ENCODE measurements around the gene LNX1. TPM values are rescaled to one million over a fixed set of nuclear protein-coding genes. Genes with fewer than 3 reads are reported as not detected.

Gene LNX1
- total and polyA plus RNA-seq, 2 experiments from 2014 or later, result 6.7 to 9.4 TPM

DNA sequence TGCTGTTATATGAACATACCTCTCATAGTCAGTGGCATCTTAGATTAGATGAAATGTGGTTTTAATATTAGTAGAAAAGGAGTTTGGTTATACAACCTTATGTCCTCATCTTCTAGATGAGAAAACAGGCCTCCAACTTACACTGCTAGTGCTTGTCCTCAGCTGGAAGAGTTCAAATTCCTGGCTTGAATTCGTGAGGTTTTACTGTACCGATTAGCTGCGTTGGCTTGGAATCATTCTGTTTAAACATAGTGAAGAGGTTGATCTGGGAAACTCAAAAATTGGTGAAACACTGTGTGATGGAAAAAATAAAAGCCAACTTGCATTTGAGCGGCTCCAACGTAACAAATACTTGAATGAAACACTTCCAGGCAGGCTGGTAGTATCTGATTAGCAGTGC is 81.0 kb downstream of the LNX1 start:
- no peaks in the 10 kb centered on the region for H4K20me1 ChIP-seq (ENCODE audit: insufficient read depth)
- 18% methylated on average over 5 of the region's 5 CpGs for WGBS, 2 experiments (ENCODE audit: low coverage in 1 of 2, low lambda C conversion rate in 2 of 2, missing lambda C conversion rate in 2 of 2)
- H3K9me2 ChIP-seq (ENCODE audit: insufficient read depth), result no peaks in the 10 kb centered on the region
- no peaks in the 10 kb centered on the region for H3K9me3 ChIP-seq (ENCODE audit: low read depth)
- in situ Hi-C loops (cut with MboI), result no loop called here
- no peak overlapping the region for H3K4me2 ChIP-seq (ENCODE audit: unreplicated experiment)
- DNase-seq, result no peak
- H3K79me2 ChIP-seq (ENCODE audit: insufficient read depth), result no peaks in the 10 kb centered on the region
- TF ChIP-seq EZH2 (IDR thresholded peaks at IDR 0.05; ENCODE audit: insufficient read depth, poor library complexity, severe bottlenecking), result no peak
- TF ChIP-seq EZH2phosphoT487 (IDR thresholded peaks at IDR 0.05; ENCODE audit: insufficient read depth, low read depth), result no peak
- no peak overlapping the region for H3K4me3 ChIP-seq
- H3K36me3 ChIP-seq (ENCODE audit: low read depth), result no peaks in the 10 kb centered on the region
- H3K9ac ChIP-seq, result no peak overlapping the region
- H3K4me1 ChIP-seq (ENCODE audit: insufficient read depth), result peaks cover 10% of the 10 kb centered on the region
- no peaks in the 10 kb centered on the region for H3K27me3 ChIP-seq (replicated peaks; ENCODE audit: insufficient read depth)
- no peak overlapping the region for H3K27ac ChIP-seq
- no peaks in the 10 kb centered on the region for H3F3A ChIP-seq (ENCODE audit: insufficient read depth)
- H2AFZ ChIP-seq, result no peak overlapping the region

DNA sequence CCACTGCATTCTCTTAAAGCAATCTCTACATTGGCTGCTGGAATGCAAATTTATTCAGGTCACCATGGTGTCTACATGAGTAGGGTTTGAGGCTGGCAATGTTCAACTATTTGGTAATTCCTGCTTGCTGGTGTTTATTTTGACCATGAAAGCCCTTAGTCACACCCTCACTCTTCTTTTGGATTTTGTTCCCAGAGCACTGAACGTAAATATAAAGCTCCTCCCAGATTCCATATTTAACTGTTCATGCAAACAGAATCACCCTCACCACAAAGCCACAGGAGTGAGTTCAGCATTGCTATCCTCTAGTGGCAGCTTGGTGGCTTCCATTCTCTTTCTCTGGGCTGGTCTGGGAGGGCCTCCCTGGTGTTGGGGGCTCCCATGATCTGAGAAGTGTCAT is 82.8 kb downstream of the LNX1 start:
- peaks cover 10% of the 10 kb centered on the region for H3K4me1 ChIP-seq (ENCODE audit: insufficient read depth)
- no peak overlapping the region for H2AFZ ChIP-seq
- no peaks in the 10 kb centered on the region for H3K36me3 ChIP-seq (ENCODE audit: low read depth)
- no peaks in the 10 kb centered on the region for H3K9me2 ChIP-seq (ENCODE audit: insufficient read depth)
- no peaks in the 10 kb centered on the region for H4K20me1 ChIP-seq (ENCODE audit: insufficient read depth)
- no peaks in the 10 kb centered on the region for H3F3A ChIP-seq (ENCODE audit: insufficient read depth)
- no peaks in the 10 kb centered on the region for H3K79me2 ChIP-seq (ENCODE audit: insufficient read depth)
- H3K27me3 ChIP-seq (replicated peaks; ENCODE audit: insufficient read depth), result no peaks in the 10 kb centered on the region
- peak overlapping the region; percentile 13 for H3K27ac ChIP-seq
- H3K4me2 ChIP-seq (ENCODE audit: unreplicated experiment), result no peak overlapping the region
- no peak overlapping the region for H3K4me3 ChIP-seq
- H3K9ac ChIP-seq, result no peak overlapping the region
- 36 to 55% methylated on average over 1 of the region's 1 CpG for WGBS, 2 experiments (ENCODE audit: low coverage in 1 of 2, low lambda C conversion rate in 2 of 2, missing lambda C conversion rate in 2 of 2)
- no peaks in the 10 kb centered on the region for H3K9me3 ChIP-seq (ENCODE audit: low read depth)
- DNase-seq, result peak; percentile 70
- no peak for TF ChIP-seq EZH2 (IDR thresholded peaks at IDR 0.05; ENCODE audit: insufficient read depth, poor library complexity, severe bottlenecking)
- TF ChIP-seq EZH2phosphoT487 (IDR thresholded peaks at IDR 0.05; ENCODE audit: insufficient read depth, low read depth), result no peak
- in situ Hi-C loops (cut with MboI), result no loop called here

DNA sequence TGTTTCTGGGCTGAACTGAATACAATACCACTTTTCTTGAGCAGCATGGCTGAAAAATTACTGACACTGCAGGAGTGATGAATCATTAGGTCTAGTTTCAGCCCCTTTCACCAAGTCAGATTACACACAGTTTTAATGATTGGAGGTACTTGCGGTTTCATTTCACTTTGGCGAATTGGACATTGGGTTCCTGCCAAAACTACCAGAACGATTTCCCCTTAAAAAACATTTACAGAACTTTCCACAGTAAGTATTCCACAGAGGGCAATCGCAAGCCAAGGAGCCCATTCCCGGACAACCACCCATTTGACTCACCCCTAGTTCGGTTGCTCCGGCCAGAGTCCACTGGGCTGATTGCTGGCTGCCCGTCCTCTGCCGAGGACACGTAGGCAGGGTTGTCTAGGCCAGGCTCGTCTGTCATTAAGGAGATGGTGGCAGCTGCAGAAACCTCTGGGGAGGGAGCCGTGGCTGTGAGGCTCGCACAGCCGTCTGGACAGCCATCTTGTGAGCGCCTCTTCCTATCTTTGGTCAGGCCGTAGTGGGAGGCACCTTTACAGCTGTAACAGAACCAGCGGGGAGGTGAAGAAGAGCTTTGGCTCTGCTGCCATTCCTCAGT is 83.5 kb downstream of the LNX1 start:
- H3K9me3 ChIP-seq (ENCODE audit: low read depth), result no peaks in the 10 kb centered on the region
- DNase-seq, result peak; percentile 9
- H3K9ac ChIP-seq, result no peak overlapping the region
- no peaks in the 10 kb centered on the region for H3K79me2 ChIP-seq (ENCODE audit: insufficient read depth)
- no peak overlapping the region for H3K4me3 ChIP-seq
- no peaks in the 10 kb centered on the region for H3K9me2 ChIP-seq (ENCODE audit: insufficient read depth)
- no peaks in the 10 kb centered on the region for H3F3A ChIP-seq (ENCODE audit: insufficient read depth)
- H2AFZ ChIP-seq, result no peak overlapping the region
- H3K4me1 ChIP-seq (ENCODE audit: insufficient read depth), result peaks cover 10% of the 10 kb centered on the region
- H3K4me2 ChIP-seq (ENCODE audit: unreplicated experiment), result no peak overlapping the region
- 96% methylated on average over 17 of the region's 17 CpGs for WGBS, 2 experiments (ENCODE audit: low coverage in 1 of 2, low lambda C conversion rate in 2 of 2, missing lambda C conversion rate in 2 of 2)
- no peaks in the 10 kb centered on the region for H3K27me3 ChIP-seq (replicated peaks; ENCODE audit: insufficient read depth)
- no peak for TF ChIP-seq EZH2phosphoT487 (IDR thresholded peaks at IDR 0.05; ENCODE audit: insufficient read depth, low read depth)
- no peak for TF ChIP-seq EZH2 (IDR thresholded peaks at IDR 0.05; ENCODE audit: insufficient read depth, poor library complexity, severe bottlenecking)
- H4K20me1 ChIP-seq (ENCODE audit: insufficient read depth), result no peaks in the 10 kb centered on the region
- peak overlapping the region; percentile 13; the same call in 1 of the 2 replicates for H3K27ac ChIP-seq
- in situ Hi-C loops (cut with MboI), result no loop called here
- no peaks in the 10 kb centered on the region for H3K36me3 ChIP-seq (ENCODE audit: low read depth)

DNA sequence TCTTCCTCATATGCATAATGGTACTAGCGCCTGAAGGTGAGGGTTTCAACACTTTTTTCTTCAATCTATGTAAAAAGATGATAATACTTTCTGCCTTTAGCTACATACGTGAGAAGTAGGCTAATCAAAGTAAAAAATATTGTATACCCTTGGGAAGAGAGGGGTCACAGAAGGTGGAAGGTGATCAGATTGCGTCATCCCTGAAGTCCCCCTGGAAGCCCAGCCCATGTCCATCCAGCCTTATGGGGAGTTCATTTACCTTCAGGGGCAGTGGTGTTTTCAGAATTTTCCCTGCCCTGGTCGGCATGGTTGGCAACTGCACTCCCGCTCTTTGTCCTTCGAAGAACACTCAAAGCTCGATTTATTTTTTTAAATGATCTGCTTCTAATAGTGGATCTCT is 84.2 kb downstream of the LNX1 start:
- Histone ChIP-seq H3K9me3 (ENCODE audit: low read depth) (no peaks in the 10 kb centered on the region), H2AFZ (no peak overlapping the region), H3F3A (ENCODE audit: insufficient read depth) (no peaks in the 10 kb centered on the region), H3K4me1 (ENCODE audit: insufficient read depth) (peaks cover 10% of the 10 kb centered on the region), H3K27ac (no peak overlapping the region), H3K36me3 (ENCODE audit: low read depth) (no peaks in the 10 kb centered on the region), H3K4me2 (ENCODE audit: unreplicated experiment) (no peak overlapping the region), H3K4me3 (no peak overlapping the region), H3K79me2 (ENCODE audit: insufficient read depth) (no peaks in the 10 kb centered on the region), H3K9me2 (ENCODE audit: insufficient read depth) (no peaks in the 10 kb centered on the region), H4K20me1 (ENCODE audit: insufficient read depth) (no peaks in the 10 kb centered on the region), H3K27me3 (replicated peaks; ENCODE audit: insufficient read depth) (no peaks in the 10 kb centered on the region), H3K9ac (no peak overlapping the region)
- DNase-seq, result no peak
- in situ Hi-C loops (cut with MboI), result no loop called here
- TF ChIP-seq EZH2 (IDR thresholded peaks at IDR 0.05; ENCODE audit: insufficient read depth, poor library complexity, severe bottlenecking) (no peak), EZH2phosphoT487 (IDR thresholded peaks at IDR 0.05; ENCODE audit: insufficient read depth, low read depth) (no peak)
- WGBS, 2 experiments (ENCODE audit: low coverage in 1 of 2, low lambda C conversion rate in 2 of 2, missing lambda C conversion rate in 2 of 2), result 98 to 99% methylated on average over 7 of the region's 7 CpGs
